G401.6 (cell line): ENCODE measurements around the gene SERPINA6.
"Not testable (repeated sequence)": the region's sequence is repeated elsewhere in the genome, so short reads cannot be mapped to it uniquely, and the experiment has no call there.

Source experiments
- FAIRE-seq: peaks from 2 replicates; lab custom pipeline; 2012; peaks lifted over from hg19 to GRCh38; lab: Jason Lieb, UNC

Gene SERPINA6

GRCh38 chr14:94291906-94292525 is 31.1 kb downstream of the SERPINA6 start:
- FAIRE-seq = no peak

- FAIRE-seq = no peak
Measured at GRCh38 chr14:94291159-94291905, 31.8 kb downstream of the SERPINA6 start.

- FAIRE-seq = no peak
Measured at GRCh38 chr14:94290197-94290596, 32.9 kb downstream of the SERPINA6 start.

GRCh38 chr14:94288610-94289465 is 34.3 kb downstream of the SERPINA6 start:
- FAIRE-seq = no peak

GRCh38 chr14:94285158-94285557 is 38.0 kb downstream of the SERPINA6 start:
- FAIRE-seq = no peak

- FAIRE-seq = no peak
Measured at GRCh38 chr14:94284221-94284620, 38.9 kb downstream of the SERPINA6 start.

- FAIRE-seq = no peak
Measured at GRCh38 chr14:94282991-94283723, 40.0 kb downstream of the SERPINA6 start.

- FAIRE-seq = no peak
Measured at GRCh38 chr14:94278731-94279130, 44.4 kb downstream of the SERPINA6 start.

- not testable (repeated sequence) for FAIRE-seq
Measured at GRCh38 chr14:94276898-94277561, 46.1 kb downstream of the SERPINA6 start.

GRCh38 chr14:94269156-94269555 is 54.0 kb downstream of the SERPINA6 start:
- FAIRE-seq = no peak

GRCh38 chr14:94268582-94268981 is 54.6 kb downstream of the SERPINA6 start:
- not testable (repeated sequence) for FAIRE-seq

- no peak for FAIRE-seq
Measured at GRCh38 chr14:94267352-94267751, 55.8 kb downstream of the SERPINA6 start.

GRCh38 chr14:94264195-94264594 is 58.9 kb downstream of the SERPINA6 start:
- not testable (repeated sequence) for FAIRE-seq
